Mucosa of descending colon (tissue), 3 donors: ENCODE data around the gene TMEM89. TPM values are rescaled to one million over a fixed set of nuclear protein-coding genes. Genes with fewer than 3 reads are reported as not detected.

Source experiments
- ATAC-seq: fragments of 200-7000 bp; cut with Tn5 transposase; one replicate; pipeline ENCODE4 v1.9.1; 2020; ENCODE audit warnings: mild to moderate bottlenecking, moderate library complexity
- DNase-seq, 3 donors: peaks; one replicate each; pipeline ENCODE4 v3.0.0-alpha.2; 2020
- H3K36me3 ChIP-seq: fragments of 200-600 bp; one replicate; pipeline ENCODE4 v1.8.0; 2021; ENCODE audit warnings: low read depth, mild to moderate bottlenecking
- H3K4me1 ChIP-seq: fragments of 200-600 bp; one replicate; pipeline ENCODE4 v1.8.0; 2021; ENCODE audit warnings: low read depth, mild to moderate bottlenecking
- H3K4me3 ChIP-seq: fragments of 200-600 bp; one replicate; pipeline ENCODE4 v1.8.0; 2021; ENCODE audit warnings: mild to moderate bottlenecking
- H3K9me3 ChIP-seq: fragments of 200-600 bp; one replicate; pipeline ENCODE4 v1.8.0; 2021; ENCODE audit warnings: mild to moderate bottlenecking
- CTCF ChIP-seq: fragments of 200-600 bp; IDR thresholded peaks from one replicate; pipeline ENCODE4 v1.8.0; 2022; ENCODE audit warnings: antibody characterized with exemption, mild to moderate bottlenecking
- intact Hi-C, 2 donors: fragments of 100-400 bp; cut with DNase I in 1 of 2; cut with micrococcal nuclease in 1 of 2; formaldehyde crosslinking; loops; one replicate each; pipeline versions ENCODE4 v1.11.0 to v1.11.1; 2022; cut with DNase I, micrococcal nuclease
- total RNA-seq, 3 donors: library from RNA; stranded (reverse); fragmentation: NEBNext Ultra II Directional in 2 of 3; extraction: Animal tissue kit (Norgen Biotek cat#: 25700) in 2 of 3; gene quantifications; one replicate each; pipeline versions ENCODE4 v1.2.1 to v1.2.4, GENCODE V29; 2021 to 2023
- donor health status: DM: no; HTN: no; CAD: no; lungs with moderate emphysema.
- donor health status: DM: no; HTN: no; CAD: no.
- donor health status: DM: no; HTN: yes; CAD: no.

TMEM89 gene
- total RNA-seq, 3 donors from 2014 or later, result 0.65 to 1.1 TPM; not detected in 1

- H3K36me3 ChIP-seq, result no peaks in the 10 kb centered on the region
- H3K9me3 ChIP-seq, result no peaks in the 10 kb centered on the region
- intact Hi-C loops, result no loop called here
- no peak overlapping the region for H3K4me3 ChIP-seq
- no peak for DNase-seq
- H3K4me1 ChIP-seq, result peaks cover 19% of the 10 kb centered on the region
- no peak for ATAC-seq
- TF ChIP-seq CTCF, result no peak
Measured at GRCh38 chr3:48633743-48634142, 12.2 kb upstream of the TMEM89 start.

DNA sequence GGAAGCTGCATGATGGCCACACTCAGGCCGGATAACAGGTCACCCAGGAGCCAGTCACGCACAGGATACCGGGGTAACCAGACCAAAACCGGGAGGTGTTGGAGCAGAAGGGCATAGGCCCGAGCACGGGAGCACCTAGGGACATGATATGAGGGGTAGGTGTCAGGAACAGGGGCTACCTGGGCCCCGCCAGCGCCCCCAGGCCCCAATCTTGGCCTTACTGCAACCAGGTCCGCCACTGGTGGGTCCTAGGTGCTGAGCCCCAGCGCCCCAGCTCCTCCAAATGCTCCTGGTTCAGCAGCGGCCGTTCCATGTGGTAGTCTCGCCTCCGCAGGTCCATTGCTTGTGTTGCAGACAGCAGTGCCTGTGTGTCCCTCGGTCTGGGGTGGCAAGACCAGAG is 11.7 kb upstream of the TMEM89 start:
- Histone ChIP-seq H3K36me3 (no peaks in the 10 kb centered on the region), H3K4me3 (no peak overlapping the region), H3K4me1 (peaks cover 19% of the 10 kb centered on the region), H3K9me3 (no peaks in the 10 kb centered on the region)
- ATAC-seq (no peak), DNase-seq (no peak)
- intact Hi-C loops, result no loop called here
- no peak for TF ChIP-seq CTCF

DNA sequence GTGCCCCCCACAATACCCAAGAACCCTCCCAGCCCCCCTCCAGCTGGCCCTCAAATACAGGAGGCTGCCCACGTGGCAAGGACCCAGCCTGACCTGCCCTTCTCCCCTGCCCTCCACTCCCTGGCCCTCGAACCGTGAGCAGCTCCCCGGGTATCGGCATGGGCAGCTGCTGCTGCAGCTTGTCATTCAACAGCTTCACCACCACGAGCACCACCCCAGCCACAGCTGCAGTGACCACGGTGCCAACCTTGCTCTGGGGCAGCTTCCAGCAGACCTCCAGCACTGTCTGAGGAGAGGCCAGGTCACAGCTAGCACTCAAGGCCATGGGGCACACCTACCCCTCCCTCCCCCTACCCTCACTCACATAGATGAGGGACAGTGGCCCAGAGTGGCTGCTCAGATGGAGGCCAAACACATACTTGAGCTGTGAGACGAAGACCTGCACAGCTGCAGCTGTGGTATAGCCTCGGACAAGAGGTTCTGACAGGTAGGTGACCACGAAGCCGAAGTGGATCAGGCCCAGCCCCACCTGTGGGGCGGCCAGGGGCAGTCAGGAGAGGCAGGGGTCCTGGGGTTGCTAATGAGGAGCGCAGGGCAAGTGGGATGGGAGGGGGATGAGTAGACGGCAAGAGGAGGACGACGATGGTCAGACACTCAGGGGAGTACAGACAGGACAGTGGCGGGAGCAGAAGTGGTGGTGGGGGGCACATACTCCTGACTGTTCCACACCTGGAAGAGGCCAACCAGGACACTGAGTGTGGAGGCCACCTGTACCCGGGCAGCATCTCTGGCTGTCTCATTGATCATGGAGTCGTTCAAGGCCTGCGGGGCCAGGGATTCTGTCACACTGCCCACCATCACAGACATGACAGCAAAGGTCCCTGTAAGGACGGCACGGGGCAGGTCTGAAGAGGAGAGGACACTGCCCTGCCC is 10.2 kb upstream of the TMEM89 start:
- no peak for DNase-seq
- H3K36me3 ChIP-seq, result no peaks in the 10 kb centered on the region
- no peak for ATAC-seq
- no peaks in the 10 kb centered on the region for H3K9me3 ChIP-seq
- TF ChIP-seq CTCF, result no peak
- H3K4me1 ChIP-seq, result peaks cover 19% of the 10 kb centered on the region
- no peak overlapping the region for H3K4me3 ChIP-seq
- intact Hi-C loops, result no loop called here

- H3K36me3 ChIP-seq, result no peaks in the 10 kb centered on the region
Measured at GRCh38 chr3:48630833-48631232, 9.3 kb upstream of the TMEM89 start.

GRCh38 chr3:48630407-48630806 is 8.8 kb upstream of the TMEM89 start:
- ATAC-seq (no peak), DNase-seq (no peak)
- no peak for TF ChIP-seq CTCF
- Histone ChIP-seq H3K36me3 (no peaks in the 10 kb centered on the region), H3K4me1 (peaks cover 12% of the 10 kb centered on the region), H3K4me3 (no peak overlapping the region), H3K9me3 (no peaks in the 10 kb centered on the region)
- intact Hi-C loops, result no loop called here

More at GRCh38 chr3:48630833-48631232, 9.3 kb upstream of the TMEM89 start:
- H3K4me1 ChIP-seq, result peaks cover 12% of the 10 kb centered on the region
- H3K9me3 ChIP-seq, result no peaks in the 10 kb centered on the region
- no peak for TF ChIP-seq CTCF
- DNase-seq (no peak), ATAC-seq (no peak)
- H3K4me3 ChIP-seq, result no peak overlapping the region
- intact Hi-C loops, result no loop called here
